ENCODE data around the gene WNK1.
A peak's percentile ranks its signal among the peaks of the same experiment; 100 is the strongest.
"Not testable (repeated sequence)": the region's sequence is repeated elsewhere in the genome, so short reads cannot be mapped to it uniquely, and the experiment has no call there.

The WNK1 gene

DNA sequence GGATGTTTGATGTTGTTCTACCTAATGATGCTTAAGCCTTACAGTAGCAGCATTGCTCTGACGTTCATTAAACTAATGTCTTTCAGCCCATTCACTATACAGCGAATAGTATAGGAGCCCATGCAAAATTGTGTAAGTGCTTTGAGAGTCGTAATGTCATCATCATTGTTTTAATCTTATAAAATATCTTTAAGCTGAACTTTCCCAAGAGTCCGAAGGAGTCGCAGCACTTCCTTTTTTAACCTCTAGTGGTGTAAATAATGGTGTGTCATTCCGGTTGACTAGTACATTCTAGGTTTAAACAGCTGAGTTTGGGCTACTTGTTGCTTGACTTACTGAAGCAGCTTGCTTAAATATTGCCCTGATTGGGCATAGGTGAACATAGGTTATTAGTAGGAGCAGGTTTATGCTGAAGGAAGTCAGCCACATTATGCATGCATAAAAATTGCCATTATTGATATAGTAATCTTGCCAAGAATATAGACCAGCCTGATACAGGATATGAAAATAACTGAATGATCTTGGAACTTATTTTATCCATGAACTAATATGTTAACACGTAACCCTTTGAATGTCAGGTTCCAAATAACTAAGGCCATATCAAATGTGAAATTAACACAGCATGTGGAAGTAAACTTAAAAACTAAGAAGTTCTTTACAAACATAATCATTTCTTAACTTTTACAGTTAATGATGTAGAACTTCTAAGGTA is 2.6 kb downstream of the WNK1 start:
- Mint-ChIP-seq H3K4me3 (peak overlapping the region; percentile 94), H3K9me3 (no peaks in the 10 kb centered on the region), H3K36me3 (ENCODE audit: low read depth) (peaks cover 50% of the 10 kb centered on the region), H3K4me1 (ENCODE audit: low read depth) (peaks cover 35% of the 10 kb centered on the region), H3K27me3 (no peaks in the 10 kb centered on the region), H3K27ac (peak overlapping the region; percentile 97)
- no peak for DNase-seq

DNA sequence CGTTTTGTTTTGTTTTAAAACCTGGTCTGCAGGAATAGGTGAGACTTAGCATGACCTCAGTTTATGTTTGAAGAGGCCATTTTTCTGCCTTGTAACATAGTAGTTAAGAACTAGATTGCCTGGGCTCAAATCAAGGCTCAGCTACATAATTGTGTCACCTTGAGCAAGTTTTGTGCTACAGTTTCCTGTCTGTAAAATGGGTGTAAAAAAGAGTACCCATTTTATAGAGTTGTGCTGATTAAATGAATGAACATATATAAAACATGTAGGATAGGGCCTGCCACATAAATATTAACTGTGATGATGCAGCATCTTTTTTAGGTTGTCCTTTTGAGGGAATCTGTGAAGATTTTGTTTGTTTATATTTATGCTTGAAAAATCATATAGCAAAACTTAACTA is 7.2 kb downstream of the WNK1 start:
- no peak for DNase-seq
- Mint-ChIP-seq H3K27me3 (no peaks in the 10 kb centered on the region), H3K4me1 (ENCODE audit: low read depth) (peaks cover 57% of the 10 kb centered on the region), H3K36me3 (ENCODE audit: low read depth) (peaks cover 52% of the 10 kb centered on the region), H3K9me3 (no peaks in the 10 kb centered on the region), H3K4me3 (no peak overlapping the region), H3K27ac (peak overlapping the region; percentile 64)

DNA sequence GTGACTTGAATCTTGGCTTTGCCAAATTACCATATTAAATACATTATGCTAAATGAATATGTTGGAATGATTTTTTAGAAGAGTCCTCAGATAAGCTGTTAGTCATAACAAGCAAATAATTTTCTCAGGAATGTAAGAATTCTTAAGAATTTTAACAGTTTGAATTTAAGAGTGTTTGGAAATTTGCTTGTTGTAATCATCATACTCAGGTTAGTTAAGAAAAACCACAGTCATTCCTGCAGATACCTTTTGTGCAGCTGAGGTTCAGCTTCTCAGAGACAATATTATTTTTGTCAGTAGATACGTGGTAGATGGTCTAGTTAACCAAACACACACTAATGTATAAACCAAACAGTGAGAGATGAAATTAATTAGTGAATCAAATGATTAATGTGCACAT is 8.9 kb downstream of the WNK1 start:
- no peak overlapping the region for H3K4me3 Mint-ChIP-seq
- no peaks in the 10 kb centered on the region for H3K9me3 Mint-ChIP-seq
- peaks cover 57% of the 10 kb centered on the region for H3K4me1 Mint-ChIP-seq (ENCODE audit: low read depth)
- peaks cover 38% of the 10 kb centered on the region for H3K36me3 Mint-ChIP-seq (ENCODE audit: low read depth)
- H3K27me3 Mint-ChIP-seq: no peaks in the 10 kb centered on the region
- H3K27ac Mint-ChIP-seq: peak overlapping the region; percentile 47
- no peak for DNase-seq

DNA sequence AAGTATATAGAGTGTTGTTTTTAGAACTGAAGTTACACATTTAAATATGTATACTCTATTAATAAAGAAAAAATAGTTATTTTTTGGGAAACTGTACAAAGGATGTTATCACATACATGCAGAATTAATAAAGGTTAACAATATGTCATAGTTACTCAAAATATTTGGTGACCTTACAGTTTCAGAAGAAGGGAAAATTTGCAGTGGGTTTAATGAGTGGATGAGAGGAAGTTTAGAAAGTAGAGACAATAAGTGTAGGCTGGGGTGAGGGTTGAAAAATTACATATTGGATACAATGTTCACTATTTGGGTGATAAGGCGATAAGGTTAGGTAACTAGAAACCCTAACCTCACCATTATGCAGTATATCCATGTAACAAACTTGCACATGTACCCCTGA is 13.5 kb downstream of the WNK1 start:
- Mint-ChIP-seq H3K4me3 (no peak overlapping the region), H3K27me3 (no peaks in the 10 kb centered on the region), H3K27ac (peak overlapping the region; percentile 5), H3K9me3 (no peaks in the 10 kb centered on the region), H3K36me3 (ENCODE audit: low read depth) (peaks cover 40% of the 10 kb centered on the region), H3K4me1 (ENCODE audit: low read depth) (peaks cover 69% of the 10 kb centered on the region)
- DNase-seq: no peak

DNA sequence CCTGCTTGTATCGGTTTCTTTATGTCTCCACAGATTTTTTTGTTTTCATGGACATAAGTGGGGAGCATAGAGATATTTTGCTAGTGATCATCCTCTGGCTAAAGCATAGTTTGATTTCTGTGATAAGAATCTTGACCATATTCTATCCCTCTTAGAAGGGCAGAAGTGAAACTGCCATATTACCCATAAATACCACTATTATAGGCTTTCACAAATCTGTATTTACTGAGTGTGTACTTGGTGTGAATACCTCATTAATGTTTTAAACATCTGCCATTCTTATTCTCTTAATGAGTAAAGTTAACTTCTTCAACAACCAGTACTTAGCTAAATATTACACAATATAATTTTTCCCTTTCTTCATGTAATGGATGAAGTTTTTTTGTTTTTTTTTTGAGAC is 16.1 kb downstream of the WNK1 start:
- Mint-ChIP-seq H3K4me3 (no peak overlapping the region), H3K27me3 (no peaks in the 10 kb centered on the region), H3K36me3 (ENCODE audit: low read depth) (peaks cover 31% of the 10 kb centered on the region), H3K4me1 (ENCODE audit: low read depth) (peaks cover 71% of the 10 kb centered on the region), H3K27ac (peak overlapping the region; percentile 44), H3K9me3 (no peaks in the 10 kb centered on the region)
- no peak for DNase-seq

DNA sequence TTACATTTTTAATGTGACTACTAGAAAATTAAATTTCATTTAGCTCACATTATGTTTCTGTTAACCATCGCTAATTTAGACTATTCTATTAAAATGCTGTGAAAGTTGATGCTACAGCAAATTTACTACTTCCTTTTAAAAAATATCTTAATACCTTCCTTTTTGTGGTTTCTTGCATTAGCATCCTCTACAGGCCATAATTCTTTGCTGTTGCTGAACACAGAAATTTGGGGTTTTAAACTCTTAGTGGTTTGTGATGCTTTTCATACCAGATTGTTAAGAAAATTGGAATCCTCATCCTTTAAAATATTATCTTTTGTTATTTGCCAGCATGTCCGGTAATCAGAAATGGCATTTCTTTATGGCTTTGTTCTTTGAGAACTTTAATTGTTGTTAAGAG is 18.1 kb downstream of the WNK1 start:
- Mint-ChIP-seq H3K4me3 (no peak overlapping the region), H3K4me1 (ENCODE audit: low read depth) (peaks cover 78% of the 10 kb centered on the region), H3K9me3 (no peaks in the 10 kb centered on the region), H3K27ac (no peak overlapping the region), H3K36me3 (ENCODE audit: low read depth) (peaks cover 28% of the 10 kb centered on the region), H3K27me3 (no peaks in the 10 kb centered on the region)
- no peak for DNase-seq

DNA sequence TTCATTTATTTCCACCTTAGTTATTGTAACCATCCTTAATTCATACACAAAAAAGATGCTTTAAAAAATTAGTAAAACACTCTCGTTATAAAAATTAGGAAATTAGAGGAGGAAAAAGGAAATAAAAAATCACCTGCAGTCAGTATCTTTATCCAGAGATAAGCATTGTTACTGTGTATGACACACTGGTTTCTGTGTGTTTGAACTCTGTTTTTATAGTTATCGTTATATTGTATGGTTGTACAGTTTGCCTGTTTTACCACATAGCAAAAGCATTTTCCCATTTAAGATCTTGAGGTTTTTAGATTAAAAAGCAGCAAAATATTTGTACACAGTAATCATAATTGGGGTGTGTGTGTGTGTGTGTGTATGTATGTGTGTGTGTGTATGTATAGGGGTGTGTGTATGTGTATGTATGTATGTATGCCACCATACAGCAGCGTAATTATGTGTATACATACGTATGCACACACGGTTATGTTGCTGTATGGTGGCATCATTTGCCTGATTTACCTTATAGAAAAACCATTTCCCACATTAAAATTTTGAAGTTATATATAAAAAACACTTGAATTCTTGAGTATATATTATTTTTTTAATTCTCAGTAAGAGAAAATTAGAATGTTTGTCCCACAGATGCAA is 19.8 kb downstream of the WNK1 start:
- DNase-seq: no peak
- Mint-ChIP-seq H3K27ac (peak overlapping the region; percentile 81), H3K4me3 (no peak overlapping the region), H3K27me3 (no peaks in the 10 kb centered on the region), H3K4me1 (ENCODE audit: low read depth) (peaks cover 85% of the 10 kb centered on the region), H3K36me3 (ENCODE audit: low read depth) (peaks cover 30% of the 10 kb centered on the region), H3K9me3 (no peaks in the 10 kb centered on the region)

DNA sequence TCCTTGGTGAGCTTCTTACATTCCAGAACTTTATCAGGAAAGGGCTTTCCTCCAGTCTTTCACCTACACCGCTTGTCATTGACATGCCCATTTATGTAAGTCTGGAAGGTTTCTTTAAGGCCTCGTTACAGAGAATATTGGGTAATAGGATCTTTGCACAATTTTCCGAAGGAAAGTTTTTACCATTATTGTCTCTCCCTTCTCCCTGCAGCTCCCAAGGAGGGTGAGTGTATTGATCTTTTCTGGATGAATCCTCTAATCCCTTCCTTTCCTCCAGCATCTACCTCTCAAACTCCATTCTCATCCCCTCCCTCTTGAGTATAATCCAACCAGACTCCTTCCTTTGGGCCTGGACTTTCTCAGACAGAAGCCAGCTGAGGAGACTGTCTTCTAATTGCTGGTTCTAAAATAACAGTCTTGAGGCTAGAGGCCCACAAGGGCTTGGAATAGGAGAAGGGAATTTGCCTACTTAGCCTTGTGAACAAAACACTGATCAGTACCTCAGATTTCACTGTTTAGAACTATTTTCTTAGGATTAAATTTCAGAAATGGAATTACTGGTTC is 21.8 kb downstream of the WNK1 start:
- no peak for DNase-seq
- no peaks in the 10 kb centered on the region for H3K27me3 Mint-ChIP-seq
- H3K4me3 Mint-ChIP-seq: no peak overlapping the region
- peaks cover 83% of the 10 kb centered on the region for H3K4me1 Mint-ChIP-seq (ENCODE audit: low read depth)
- H3K36me3 Mint-ChIP-seq (ENCODE audit: low read depth): peaks cover 21% of the 10 kb centered on the region
- peak overlapping the region; percentile 53 for H3K27ac Mint-ChIP-seq
- H3K9me3 Mint-ChIP-seq: no peaks in the 10 kb centered on the region

DNA sequence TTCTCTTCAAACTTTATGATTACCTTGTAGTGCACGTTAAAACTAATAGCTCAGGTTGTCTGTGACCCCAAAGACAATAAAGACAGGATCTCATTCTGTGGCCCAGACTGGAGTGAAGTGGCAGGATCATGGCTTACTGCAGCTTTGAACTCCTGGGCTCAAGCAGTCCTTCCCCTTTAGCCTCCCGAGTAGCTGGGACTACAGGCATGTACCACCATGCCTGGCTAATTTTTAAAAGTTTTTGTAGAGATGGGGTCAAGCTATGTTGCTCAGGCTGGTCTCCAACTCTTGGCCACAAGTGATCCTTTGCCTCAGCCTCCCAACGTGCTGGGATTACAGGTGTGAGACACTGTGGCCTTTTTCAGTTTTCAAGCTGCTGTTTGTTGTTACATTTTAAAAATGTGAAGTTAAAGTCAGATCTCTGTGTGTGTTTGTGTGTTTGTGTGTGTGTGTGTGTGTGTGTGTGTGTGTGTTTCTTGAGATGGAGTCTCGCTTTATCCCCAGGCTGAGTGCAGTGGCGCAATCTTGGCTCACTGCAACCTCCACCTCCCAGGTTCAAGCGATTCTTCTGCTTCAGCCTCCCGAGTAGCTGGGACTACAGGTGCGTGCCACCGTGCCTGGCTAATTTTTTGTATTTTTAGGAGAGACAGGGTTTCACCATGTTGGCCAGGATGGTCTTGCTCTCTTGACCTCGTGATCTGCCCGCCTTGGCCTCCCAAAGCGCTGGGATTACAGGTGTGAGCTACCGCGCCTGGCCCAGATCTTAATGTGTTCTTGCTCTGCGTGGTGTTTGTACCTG is 23.8 kb downstream of the WNK1 start:
- peak overlapping the region; percentile 7 for H3K27ac Mint-ChIP-seq
- H3K27me3 Mint-ChIP-seq, H3K9me3 Mint-ChIP-seq, DNase-seq, H3K4me3 Mint-ChIP-seq: not testable (repeated sequence)
- H3K4me1 Mint-ChIP-seq (ENCODE audit: low read depth): peaks cover 89% of the 10 kb centered on the region
- H3K36me3 Mint-ChIP-seq (ENCODE audit: low read depth): peaks cover 17% of the 10 kb centered on the region

DNA sequence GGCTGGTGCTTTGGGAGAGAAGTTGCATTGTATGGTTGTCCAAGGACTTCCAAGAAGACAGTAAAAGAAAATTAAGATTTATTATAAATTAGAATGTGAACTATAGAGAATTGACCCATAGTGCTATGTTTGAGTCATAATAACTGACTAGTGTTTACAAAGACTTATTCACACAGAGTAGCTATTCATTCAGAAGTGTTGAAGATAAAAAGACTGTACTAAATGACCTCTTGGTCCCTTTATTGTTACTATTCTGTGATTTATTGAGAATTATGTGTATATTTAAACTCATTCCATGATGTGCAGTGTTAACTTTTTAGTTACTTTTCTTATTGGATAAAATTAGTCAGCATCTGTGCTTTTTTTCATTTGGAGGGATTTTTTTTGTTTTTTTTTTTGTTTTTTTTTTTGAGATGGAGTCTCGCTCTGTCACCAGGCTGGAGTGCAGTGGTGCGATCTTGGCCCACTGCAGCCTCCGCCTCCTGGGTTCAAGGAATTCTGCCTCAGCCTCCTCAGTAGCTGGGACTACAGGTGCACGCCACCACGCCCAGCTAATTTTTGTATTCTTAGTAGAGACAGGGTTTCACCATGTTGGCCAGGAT is 24.5 kb downstream of the WNK1 start:
- not testable (repeated sequence) for DNase-seq, H3K4me3 Mint-ChIP-seq, H3K9me3 Mint-ChIP-seq, H3K27me3 Mint-ChIP-seq
- Mint-ChIP-seq H3K4me1 (ENCODE audit: low read depth) (peaks cover 88% of the 10 kb centered on the region), H3K36me3 (ENCODE audit: low read depth) (peaks cover 17% of the 10 kb centered on the region), H3K27ac (peak overlapping the region; percentile 87)

DNA sequence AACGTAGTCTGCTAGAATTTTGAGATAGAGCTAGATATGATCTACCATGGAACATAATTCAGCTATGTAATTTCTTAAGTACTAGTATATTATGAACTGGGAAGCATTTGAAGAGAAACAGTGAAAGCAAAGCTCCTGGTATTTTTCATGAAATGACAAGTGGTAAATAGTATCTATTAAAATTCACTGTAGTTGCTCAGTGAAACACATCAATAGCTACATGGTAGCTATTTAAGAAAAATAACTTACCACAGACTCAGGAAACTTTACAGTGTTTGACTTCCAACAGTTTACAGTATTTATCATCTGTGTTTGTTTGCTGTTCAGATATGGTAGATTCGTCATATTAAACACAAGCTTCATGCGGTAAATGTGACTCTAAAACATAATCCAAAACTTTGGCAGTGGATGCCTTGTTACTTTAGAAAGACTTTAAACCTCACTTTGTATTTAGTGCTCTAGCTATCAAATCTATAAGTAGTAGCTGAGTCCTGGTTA is 25.2 kb downstream of the WNK1 start:
- DNase-seq: no peak
- Mint-ChIP-seq H3K4me1 (ENCODE audit: low read depth) (peaks cover 89% of the 10 kb centered on the region), H3K27me3 (no peaks in the 10 kb centered on the region), H3K9me3 (no peaks in the 10 kb centered on the region), H3K27ac (peak overlapping the region; percentile 87), H3K36me3 (ENCODE audit: low read depth) (peaks cover 13% of the 10 kb centered on the region), H3K4me3 (no peak overlapping the region)

DNA sequence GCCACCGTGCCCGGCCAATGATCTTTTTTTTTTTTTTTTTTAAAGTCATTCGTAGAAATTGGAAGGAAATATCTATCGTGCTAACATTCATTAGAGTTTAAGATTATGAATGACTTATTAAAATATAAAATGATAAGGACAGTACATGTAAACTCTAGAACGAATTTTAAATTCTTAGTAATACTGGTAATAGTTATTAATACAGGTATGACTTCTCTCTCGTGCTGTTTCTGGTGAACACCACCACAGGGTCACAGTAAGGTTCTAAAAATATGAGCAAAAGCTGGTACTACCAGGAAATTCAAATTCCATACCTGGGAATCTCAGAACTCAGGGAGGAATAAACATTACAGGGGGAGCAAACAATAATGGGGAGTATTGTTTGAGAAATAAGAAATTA is 26.2 kb downstream of the WNK1 start:
- Mint-ChIP-seq H3K36me3 (ENCODE audit: low read depth) (peaks cover 13% of the 10 kb centered on the region), H3K27me3 (no peaks in the 10 kb centered on the region), H3K9me3 (no peaks in the 10 kb centered on the region), H3K27ac (peak overlapping the region; percentile 72), H3K4me3 (peak overlapping the region; percentile 72), H3K4me1 (ENCODE audit: low read depth) (peaks cover 79% of the 10 kb centered on the region)
- DNase-seq: no peak

DNA sequence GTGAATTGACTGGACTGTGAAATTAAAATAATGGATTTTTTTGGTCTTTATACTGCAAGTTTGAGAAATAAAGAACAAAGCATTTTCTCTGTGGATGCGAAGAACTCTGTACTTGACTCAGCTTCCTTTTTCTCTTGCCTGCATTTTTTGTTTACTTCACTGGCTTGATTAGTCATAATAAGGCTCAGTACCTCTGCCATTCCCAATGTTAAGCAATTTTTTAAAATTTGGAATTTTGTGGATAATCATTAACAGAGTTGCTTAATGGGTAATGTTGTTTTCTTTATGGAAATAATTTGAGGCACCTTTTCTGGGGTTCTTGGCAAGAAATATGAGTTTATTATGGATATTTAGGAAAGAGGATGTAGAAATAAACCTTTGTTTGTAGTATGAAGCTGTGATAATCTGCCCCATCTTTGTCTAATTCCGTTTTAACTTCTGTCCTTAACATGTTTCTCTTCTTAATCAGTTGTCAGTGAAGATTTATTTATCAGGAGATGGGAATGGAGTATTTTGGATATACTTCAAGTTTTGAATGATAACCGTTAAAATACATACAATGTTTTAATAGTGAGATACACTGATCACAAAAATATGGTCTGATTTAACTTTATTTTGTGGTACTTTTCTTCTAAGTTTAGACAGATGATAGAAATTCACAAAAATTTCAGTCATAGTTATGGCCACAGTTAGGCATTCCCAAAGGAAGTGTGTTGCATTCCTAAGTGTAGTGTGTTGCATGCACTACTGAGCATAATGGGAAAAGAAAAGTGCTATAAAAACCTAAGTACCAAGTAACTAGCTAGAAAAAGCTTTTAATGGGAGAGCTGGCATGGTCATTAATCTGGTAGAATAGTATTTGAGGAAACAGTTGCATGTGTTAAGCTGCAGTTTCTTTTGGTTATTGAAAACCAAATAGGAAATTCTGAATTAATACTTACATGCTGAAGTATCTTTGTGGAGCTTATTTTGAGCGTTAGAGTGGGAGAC is 27.7 kb downstream of the WNK1 start:
- peaks cover 16% of the 10 kb centered on the region for H3K36me3 Mint-ChIP-seq (ENCODE audit: low read depth)
- H3K27me3 Mint-ChIP-seq: no peaks in the 10 kb centered on the region
- H3K27ac Mint-ChIP-seq: peak overlapping the region; percentile 68
- H3K4me3 Mint-ChIP-seq: peak overlapping the region; percentile 72
- DNase-seq: no peak
- H3K4me1 Mint-ChIP-seq (ENCODE audit: low read depth): peaks cover 74% of the 10 kb centered on the region
- no peaks in the 10 kb centered on the region for H3K9me3 Mint-ChIP-seq
